GM19455 (cell line): ENCODE measurements around the gene TNS2.

Experiments
- ATAC-seq: cut with Tn5 transposase; IDR thresholded peaks from one replicate; pipeline ENCODE4 v1.9.1; 2021; ENCODE audit not compliant: unreplicated experiment

The TNS2 gene

GRCh38 chr12:53057816-53058500, 8.1 kb downstream of the TNS2 start:
- no peak for ATAC-seq

DNA sequence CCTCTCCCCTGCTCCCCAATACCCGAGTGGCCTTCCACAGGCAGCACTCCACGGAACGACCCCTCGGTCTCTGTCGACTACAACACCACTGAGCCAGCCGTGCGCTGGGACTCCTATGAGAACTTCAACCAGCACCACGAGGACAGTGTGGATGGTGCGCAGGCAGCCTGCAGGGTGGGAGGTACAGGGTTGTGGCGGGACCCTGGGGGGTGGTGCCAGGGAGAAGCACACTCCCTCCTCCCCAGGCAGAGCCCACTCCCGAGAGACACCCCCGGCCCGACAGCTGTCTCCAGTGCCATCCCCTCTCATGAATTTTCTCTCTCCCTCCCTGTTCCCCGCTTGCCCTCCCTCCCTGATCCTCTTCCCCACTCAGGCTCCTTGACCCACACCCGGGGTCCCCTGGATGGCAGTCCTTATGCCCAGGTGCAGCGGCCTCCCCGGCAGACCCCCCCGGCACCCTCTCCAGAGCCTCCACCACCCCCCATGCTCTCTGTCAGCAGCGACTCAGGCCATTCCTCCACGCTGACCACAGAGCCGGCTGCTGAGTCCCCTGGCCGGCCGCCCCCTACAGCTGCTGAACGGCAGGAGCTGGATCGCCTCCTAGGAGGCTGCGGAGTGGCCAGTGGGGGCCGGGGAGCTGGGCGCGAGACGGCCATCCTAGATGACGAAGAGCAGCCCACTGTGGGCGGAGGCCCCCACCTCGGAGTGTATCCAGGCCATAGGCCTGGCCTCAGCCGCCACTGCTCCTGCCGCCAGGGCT, 9.0 kb downstream of the TNS2 start:
- no peak for ATAC-seq

GRCh38 chr12:53059434-53060063, 9.7 kb downstream of the TNS2 start:
- no peak for ATAC-seq

DNA sequence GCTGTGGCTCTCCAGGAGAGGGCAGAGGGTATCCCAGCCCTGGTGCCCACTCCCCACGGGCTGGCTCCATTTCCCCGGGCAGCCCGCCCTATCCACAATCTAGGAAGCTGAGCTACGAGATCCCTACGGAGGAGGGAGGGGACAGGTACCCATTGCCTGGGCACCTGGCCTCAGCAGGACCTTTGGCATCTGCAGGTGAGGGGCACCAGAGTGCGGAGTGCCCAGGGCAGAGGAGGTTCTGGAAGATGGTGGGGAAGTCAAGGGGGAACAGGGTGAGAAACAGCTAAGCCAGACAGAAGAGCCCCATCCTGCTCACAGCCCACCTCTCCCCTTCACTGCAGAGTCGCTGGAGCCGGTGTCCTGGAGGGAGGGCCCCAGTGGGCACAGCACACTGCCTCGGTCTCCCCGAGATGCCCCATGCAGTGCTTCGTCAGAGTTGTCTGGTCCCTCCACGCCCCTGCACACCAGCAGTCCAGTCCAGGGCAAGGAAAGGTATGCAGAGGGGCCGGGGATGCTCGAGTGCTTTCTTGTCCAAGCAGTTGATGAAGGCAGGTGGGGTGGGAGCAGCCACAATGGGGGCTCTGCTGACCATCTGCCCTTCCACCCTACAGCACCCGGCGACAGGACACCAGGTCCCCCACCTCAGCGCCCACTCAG, 10.3 kb downstream of the TNS2 start:
- ATAC-seq = no peak

DNA sequence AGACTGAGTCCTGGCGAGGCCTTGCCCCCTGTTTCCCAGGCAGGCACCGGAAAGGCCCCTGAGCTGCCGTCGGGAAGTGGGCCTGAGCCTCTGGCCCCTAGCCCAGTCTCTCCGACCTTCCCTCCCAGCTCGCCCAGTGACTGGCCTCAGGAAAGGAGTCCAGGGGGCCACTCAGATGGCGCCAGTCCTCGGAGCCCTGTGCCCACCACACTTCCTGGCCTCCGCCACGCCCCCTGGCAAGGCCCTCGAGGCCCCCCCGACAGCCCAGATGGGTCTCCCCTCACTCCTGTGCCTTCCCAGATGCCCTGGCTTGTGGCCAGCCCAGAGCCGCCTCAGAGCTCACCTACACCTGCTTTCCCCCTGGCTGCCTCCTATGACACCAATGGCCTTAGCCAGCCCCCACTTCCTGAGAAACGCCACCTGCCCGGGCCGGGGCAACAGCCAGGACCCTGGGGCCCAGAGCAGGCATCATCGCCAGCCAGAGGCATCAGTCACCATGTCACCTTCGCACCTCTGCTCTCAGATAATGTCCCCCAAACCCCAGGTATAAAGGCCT, 10.9 kb downstream of the TNS2 start:
- ATAC-seq = no peak

- ATAC-seq = no peak
Measured at GRCh38 chr12:53061404-53062010, 11.6 kb downstream of the TNS2 start.

DNA sequence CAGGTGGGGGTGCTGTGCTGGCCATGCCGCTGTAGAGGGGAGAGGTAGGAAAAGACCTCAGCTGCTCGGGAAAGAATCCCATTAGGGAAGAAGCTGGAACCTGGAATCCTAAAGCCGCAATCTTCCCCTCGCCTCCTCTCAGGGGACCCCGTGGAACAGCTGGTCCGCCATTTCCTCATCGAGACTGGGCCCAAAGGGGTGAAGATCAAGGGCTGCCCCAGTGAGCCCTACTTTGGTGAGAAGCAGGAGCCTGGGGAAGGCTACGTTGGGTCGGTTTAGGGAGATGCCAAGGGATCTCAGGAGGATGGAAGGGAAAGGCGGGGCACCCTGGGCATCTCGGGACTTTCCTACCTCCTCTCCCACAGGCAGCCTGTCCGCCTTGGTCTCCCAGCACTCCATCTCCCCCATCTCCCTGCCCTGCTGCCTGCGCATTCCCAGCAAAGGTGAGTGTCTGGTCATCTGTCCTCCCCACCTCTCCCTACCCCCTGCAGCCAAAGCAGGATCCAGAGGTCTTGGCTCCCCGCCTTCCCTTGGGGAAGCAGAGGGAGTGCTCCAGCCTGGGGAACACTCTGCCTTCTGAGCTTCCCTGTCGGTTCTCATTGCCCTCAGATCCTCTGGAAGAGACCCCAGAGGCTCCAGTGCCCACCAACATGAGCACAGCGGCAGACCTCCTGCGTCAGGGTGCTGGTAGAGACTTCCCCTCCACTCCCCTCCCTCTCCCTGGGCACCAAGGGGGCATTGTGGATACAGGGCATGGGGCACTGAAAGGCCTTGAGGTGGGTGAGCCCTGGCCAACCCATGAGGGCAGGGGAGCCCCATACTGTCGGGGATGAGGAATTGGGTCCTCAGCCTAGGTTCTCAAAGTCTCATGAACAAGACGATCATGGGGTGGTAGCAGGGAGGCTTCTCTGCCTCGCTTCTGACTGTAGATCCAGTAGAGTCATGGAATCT, 12.4 kb downstream of the TNS2 start:
- no peak for ATAC-seq

- no peak for ATAC-seq
Measured at GRCh38 chr12:53062977-53063707, 13.3 kb downstream of the TNS2 start.

- ATAC-seq = no peak
Measured at GRCh38 chr12:53063708-53064612, 14.1 kb downstream of the TNS2 start.

- no peak for ATAC-seq
Measured at GRCh38 chr12:53064613-53065436, 15.0 kb downstream of the TNS2 start.

GRCh38 chr12:53065470-53065869, 15.6 kb downstream of the TNS2 start:
- ATAC-seq = no peak

DNA sequence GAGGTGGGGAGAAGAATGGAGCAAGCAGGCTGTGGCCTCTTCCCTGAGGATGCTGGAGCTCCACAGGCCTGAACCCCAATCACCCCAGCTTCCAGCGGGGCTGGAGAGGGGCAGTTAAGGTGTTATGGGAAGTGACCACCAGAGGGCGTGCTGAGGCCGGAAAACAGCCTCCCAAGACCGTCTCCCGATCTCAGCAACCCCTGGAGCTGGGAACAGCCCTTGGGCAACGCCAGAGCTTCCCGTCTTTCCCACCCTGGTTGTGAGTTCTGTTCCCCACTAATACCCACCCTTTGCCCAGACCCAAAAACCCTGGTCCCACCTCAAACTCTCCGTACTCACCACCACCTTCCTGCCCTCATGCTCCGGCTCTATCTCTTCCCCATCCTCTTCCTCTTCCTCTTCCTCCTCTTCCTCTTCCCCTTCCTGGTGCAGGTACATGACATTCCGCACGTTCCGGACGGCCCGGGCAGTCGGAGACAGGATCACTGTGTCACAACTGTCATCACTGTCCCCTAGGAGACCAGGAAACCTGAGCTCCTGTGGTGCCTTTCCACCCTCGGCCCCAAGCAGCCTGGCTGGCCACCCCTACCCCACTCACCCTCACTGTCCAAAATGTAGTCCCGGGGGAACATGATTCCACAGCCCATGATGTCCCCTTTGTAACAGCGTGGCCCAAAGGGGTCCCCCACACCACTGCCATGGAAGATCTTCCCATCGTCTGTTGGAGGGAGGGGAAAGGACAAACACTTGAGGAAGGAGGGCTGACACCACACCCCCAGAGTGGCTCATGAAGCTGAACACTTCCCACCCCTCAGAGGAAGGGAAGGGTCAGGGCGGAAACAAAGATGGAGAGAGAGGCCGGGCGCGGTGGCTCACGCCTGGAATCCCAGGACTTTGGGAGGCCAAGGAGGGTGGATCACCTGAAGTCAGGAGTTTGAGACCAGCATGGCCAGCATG, 16.4 kb downstream of the TNS2 start:
- no peak for ATAC-seq

DNA sequence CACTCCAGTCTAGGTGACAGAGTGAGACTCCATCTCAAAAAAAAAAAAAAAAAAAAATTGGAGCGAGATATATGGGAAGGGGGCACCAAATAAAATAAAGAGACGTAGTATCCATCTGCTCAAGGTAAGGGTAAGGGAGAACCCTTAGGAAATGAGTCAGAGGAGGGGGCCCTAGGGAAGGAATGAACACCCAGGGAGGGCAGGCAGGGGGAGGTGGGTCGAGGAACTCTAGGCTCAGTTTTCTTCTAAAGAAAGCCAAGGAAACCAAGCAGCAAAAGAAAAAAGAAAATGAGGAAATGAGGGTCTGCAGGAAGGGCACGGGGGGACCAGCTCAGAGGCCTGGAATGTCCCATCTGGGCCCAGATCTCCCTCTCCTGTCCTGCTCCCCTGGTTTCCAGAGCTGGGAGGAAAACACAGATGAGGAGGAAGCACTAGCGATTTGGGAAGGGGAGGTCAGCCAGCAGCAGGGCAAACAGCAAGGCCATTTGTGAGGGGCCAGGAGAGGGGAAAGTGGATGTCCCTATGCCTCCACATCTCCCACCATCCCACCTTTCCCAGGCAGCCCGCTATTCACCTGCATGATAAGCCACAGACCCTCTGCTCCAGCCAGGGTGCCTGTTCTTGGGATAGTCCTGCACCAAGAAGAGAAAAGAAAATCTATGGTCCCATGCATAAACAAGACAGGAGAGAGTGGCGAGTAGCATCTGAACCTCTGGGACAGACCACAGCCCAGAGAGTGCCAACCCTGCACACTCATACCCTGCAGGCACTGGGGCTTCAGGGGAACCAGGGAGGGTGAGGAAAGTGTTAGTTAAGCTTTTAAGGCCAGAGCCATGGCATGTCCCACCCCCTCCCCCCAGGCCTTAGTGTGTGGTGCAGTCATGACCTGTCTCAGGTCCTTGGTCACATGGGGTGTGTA, 17.5 kb downstream of the TNS2 start:
- ATAC-seq = no peak

DNA sequence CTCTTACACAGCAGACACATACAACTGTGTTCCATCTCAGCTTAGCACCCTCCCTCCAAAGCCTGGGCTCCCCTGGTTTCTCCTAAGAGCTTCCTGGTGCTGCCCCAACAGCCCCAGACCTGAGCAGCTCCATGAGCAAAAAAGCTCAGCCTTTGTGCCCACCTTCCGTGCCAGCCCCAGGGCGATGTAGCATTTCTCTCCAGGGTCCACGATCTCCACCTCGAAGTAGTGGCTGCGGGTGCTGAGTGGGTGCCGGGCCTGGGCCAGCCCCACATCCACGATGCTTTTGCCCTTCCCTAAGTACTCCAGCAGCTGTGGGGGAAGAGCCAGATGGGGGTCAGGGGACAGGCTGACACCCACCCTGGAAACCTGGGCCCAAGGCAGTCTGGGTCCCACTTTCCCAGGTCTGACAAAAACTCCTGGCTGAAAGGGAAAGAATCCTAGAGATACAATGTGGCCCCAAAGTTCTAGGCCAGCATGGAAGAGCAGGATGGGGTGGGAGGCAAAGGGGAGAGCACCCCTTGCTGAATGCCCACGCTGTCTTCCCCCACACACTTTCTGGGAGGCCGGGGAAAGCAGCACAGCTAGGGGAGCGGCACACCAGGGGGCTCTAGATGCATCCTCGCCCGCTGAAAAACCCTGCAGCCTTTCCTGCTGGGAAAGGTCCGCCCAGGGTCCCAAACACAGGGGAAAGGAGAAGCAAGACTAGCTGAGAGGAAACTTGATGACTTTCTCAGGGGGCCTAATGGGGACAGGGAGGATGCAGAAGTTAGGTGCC, 18.3 kb downstream of the TNS2 start:
- no peak for ATAC-seq
